ENCODE data around the gene AHDC1. TPM values are rescaled to one million over a fixed set of nuclear protein-coding genes. Genes with fewer than 3 reads are reported as not detected.

The AHDC1 gene
- total and polyA plus RNA-seq, 2 donors (not counting 3 experiments of a cell fraction or from before 2014, with no cell fraction given): 7.0 to 32.1 TPM

GRCh38 chr1:27520651-27521050 is 83.3 kb downstream of the AHDC1 start:
- no peak for FAIRE-seq
- Histone ChIP-seq H3K4me3 (replicated peaks in 1 of 3; ENCODE audit: insufficient read depth in 1 of 3, low read depth in 1 of 3, low read length in 3 of 3) (no peak overlapping the region), H3K4me2 (ENCODE audit: insufficient read depth, low read length) (no peak overlapping the region), H3K79me2 (ENCODE audit: control insufficient read depth, insufficient read depth, low read length) (no peaks in the 10 kb centered on the region), H3K27ac (ENCODE audit: insufficient read depth, low read depth, low read length) (no peak overlapping the region), H3K9me3 (replicated peaks; ENCODE audit: control insufficient read depth, insufficient read depth, low read length) (no peaks in the 10 kb centered on the region), H3K27me3 (ENCODE audit: control insufficient read depth in 2 of 2, insufficient read depth in 2 of 2, low read length in 2 of 2) (no peaks in the 10 kb centered on the region), H2AFZ (ENCODE audit: low read depth, low read length) (no peak overlapping the region), H3K36me3 (ENCODE audit: control insufficient read depth in 2 of 2, extremely low read depth in 1 of 2, insufficient read depth in 2 of 2, low read length in 2 of 2) (no peaks in the 10 kb centered on the region), H4K20me1 (replicated peaks; ENCODE audit: control insufficient read depth, extremely low read depth, insufficient read depth, low read length) (no peaks in the 10 kb centered on the region), H3K9ac (replicated peaks; ENCODE audit: extremely low read depth, insufficient read depth, low read length) (no peak overlapping the region), H3K9me1 (replicated peaks; ENCODE audit: control insufficient read depth, extremely low read depth, insufficient read depth, low read length) (no peaks in the 10 kb centered on the region), H3K4me1 (ENCODE audit: control insufficient read depth, extremely low read depth, insufficient read depth, low read length) (peaks cover 13% of the 10 kb centered on the region)
- CTCF ChIA-PET: interaction anchor here (1.3 to 1.4 kb wide), 2 partner anchors 36 to 104 kb away, joined by 5 to 7 read pairs; no protein-coding TSS in a partner anchor
- POLR2A ChIA-PET: no interaction called here
- TF ChIP-seq MAX (IDR thresholded peaks at IDR 0.05; ENCODE audit: insufficient read depth, insufficient read length): no peak
- no peak for TF ChIP-seq CTCF (IDR thresholded peaks at IDR 0.05; ENCODE audit: extremely low read depth in 1 of 2, insufficient read depth in 1 of 2, low read depth in 1 of 2, low read length in 2 of 2)
- TF ChIP-seq POLR2A (IDR thresholded peaks at IDR 0.05; ENCODE audit: low read depth, low read length): no peak
- no peak for TF ChIP-seq POLR2AphosphoS5 (IDR thresholded peaks at IDR 0.05; ENCODE audit: insufficient read depth, low read depth, low read length)
- TF ChIP-seq JUN (IDR thresholded peaks at IDR 0.05; ENCODE audit: borderline replicate concordance, insufficient read depth, insufficient read length, low read depth): no peak
- TF ChIP-seq GATA2 (IDR thresholded peaks at IDR 0.05; ENCODE audit: insufficient read depth, insufficient read length, low read depth, low read length): no peak
- TF ChIP-seq EZH2 (IDR thresholded peaks at IDR 0.05; ENCODE audit: borderline replicate concordance, low read depth, low read length, severe bottlenecking): no peak
- TF ChIP-seq FOS (IDR thresholded peaks at IDR 0.05; ENCODE audit: borderline replicate concordance, insufficient read depth, low read length): no peak
- intact Hi-C loops (cut with micrococcal nuclease) (no loop called here), dilution Hi-C loops (cut with MboI; ENCODE audit: extremely low pct_ligation_motif_present, low sequenced_read_pairs) (no loop called here)
- no peak for DNase-seq (ENCODE audit: low read depth, low spot score)
- no TSS peak for BruUV-seq (replicated peaks)
